ENCODE data around the gene SLC25A10. TPM values are rescaled to one million over a fixed set of nuclear protein-coding genes. Genes with fewer than 3 reads are reported as not detected.

Gene SLC25A10
- total RNA-seq, result 7.0 and 10.8 TPM in 2 replicates

GRCh38 chr17:81711814-81712467, at the start of gene SLC25A10:
TSS of gene SLC25A10 (plus strand) at chr17:81712284. CDS start at chr17:81712427, 143 bp downstream.

DNA sequence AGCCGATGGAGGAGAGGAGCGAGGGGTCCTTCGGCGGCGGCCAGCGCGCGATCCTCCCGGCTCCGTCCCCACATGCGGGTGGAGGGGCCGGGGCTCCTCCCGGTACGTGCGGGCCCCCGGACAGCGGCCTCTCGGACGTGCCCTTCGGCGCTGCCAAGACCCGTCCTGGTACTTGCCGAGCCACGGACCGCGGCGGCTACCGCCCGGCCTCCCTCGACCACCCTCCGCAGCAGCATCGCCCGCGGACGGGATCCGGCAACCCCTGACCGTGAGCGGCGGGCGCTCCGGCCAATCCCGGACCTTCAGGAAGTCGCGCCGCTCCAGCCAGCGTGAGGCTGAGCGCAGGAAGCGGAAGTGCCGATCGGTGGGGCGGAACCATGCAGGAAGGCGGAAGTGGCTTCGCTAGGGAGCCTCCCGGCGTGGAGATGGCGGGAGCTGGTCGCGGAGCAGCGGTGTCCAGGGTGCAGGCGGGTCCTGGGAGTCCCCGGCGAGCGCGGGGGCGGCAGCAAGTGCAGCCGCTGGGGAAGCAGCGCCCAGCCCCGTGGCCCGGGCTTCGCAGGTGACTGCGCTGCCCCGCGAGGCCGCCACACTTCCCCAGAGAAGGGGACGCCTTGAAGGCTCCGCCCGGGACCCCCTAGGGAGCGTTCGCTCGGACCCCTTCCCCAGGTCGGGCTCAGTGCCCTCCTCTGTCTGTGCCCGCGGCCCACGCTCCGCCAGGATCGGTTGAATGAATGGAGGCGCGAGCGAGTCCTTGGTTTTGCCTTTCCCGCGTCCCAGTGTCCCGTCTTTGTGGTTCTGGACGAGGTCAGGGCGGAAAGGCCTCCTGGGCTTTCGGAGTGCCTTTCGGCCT, 45.5 kb upstream of the SLC25A10 start, which contains the start of the genes CCDC137 and OXLD1:
TSS of gene CCDC137 (plus strand) at position 396 of the 850 bp plus-strand sequence. CDS start at position 426, 30 bp downstream.
TSS of gene OXLD1 (minus strand) at position 264 of the 850 bp plus-strand sequence. CDS start at position 236, 28 bp downstream.

GRCh38 chr17:81683584-81684441, 28.3 kb upstream of the SLC25A10 start, which contains the start of the genes ARL16 and HGS:
TSS of gene ARL16 (minus strand) at chr17:81683797. CDS start at chr17:81683753, 44 bp downstream.
TSS of gene HGS (plus strand) at chr17:81684011. CDS start at chr17:81684067, 56 bp downstream.

GRCh38 chr17:81702934-81703746, 8.9 kb upstream of the SLC25A10 start, which contains the start of gene MRPL12:
TSS of gene MRPL12 (plus strand) at chr17:81703367. CDS start at chr17:81703502, 135 bp downstream.

Other genes with a start within 250 kb of the SLC25A10 start
- 6,830 and 6,966 TPM in 2 replicates for gene ACTG1, start 199.5 kb upstream of the SLC25A10 start, total RNA-seq
- gene FSCN2, start 183.9 kb upstream of the SLC25A10 start, total RNA-seq, result 1.4 and 2.8 TPM in 2 replicates
- gene FAAP100, start 159.9 kb upstream of the SLC25A10 start, total RNA-seq, result 16.4 and 16.5 TPM in 2 replicates
- gene NPLOC4, start 75.2 kb upstream of the SLC25A10 start, total RNA-seq, result 67.3 and 72.5 TPM in 2 replicates
- gene TSPAN10, start 75.1 kb upstream of the SLC25A10 start, total RNA-seq, result 0.81 and 1.1 TPM in 2 replicates
- not detected in 2 replicates for gene PDE6G, start 55.7 kb upstream of the SLC25A10 start, total RNA-seq
- gene OXLD1, start 45.7 kb upstream of the SLC25A10 start, total RNA-seq, result 24.6 and 37.7 TPM in 2 replicates
- gene CCDC137, start 45.5 kb upstream of the SLC25A10 start, total RNA-seq, result 5.3 and 9.4 TPM in 2 replicates
- gene ARL16, start 28.5 kb upstream of the SLC25A10 start, total RNA-seq, result 25.1 and 42.8 TPM in 2 replicates
- gene HGS, start 28.3 kb upstream of the SLC25A10 start, total RNA-seq, result 78.3 and 91.3 TPM in 2 replicates
- gene MRPL12, start 8.9 kb upstream of the SLC25A10 start, total RNA-seq, result 5.2 and 6.3 TPM in 2 replicates
- gene GCGR, start 91.9 kb downstream of the SLC25A10 start, total RNA-seq, result not detected in 2 replicates
- 124 and 145 TPM in 2 replicates for gene MCRIP1, start 121.0 kb downstream of the SLC25A10 start, total RNA-seq
- not detected in 2 replicates for gene PPP1R27, start 122.8 kb downstream of the SLC25A10 start, total RNA-seq
- gene P4HB, start 148.3 kb downstream of the SLC25A10 start, total RNA-seq, result 1,018 and 1,063 TPM in 2 replicates
- 110 and 179 TPM in 2 replicates for gene ARHGDIA, start 159.1 kb downstream of the SLC25A10 start, total RNA-seq
- 109 and 156 TPM in 2 replicates for gene ALYREF, start 179.3 kb downstream of the SLC25A10 start, total RNA-seq
- 201 and 265 TPM in 2 replicates for gene ANAPC11, start 179.4 kb downstream of the SLC25A10 start, total RNA-seq
- 0.37 and 0.40 TPM in 2 replicates for gene NPB, start 190.0 kb downstream of the SLC25A10 start, total RNA-seq
- 55.0 and 60.2 TPM in 2 replicates for gene PCYT2, start 199.1 kb downstream of the SLC25A10 start, total RNA-seq
- 14.6 and 18.5 TPM in 2 replicates for gene SIRT7, start 205.9 kb downstream of the SLC25A10 start, total RNA-seq
- 17.0 and 17.3 TPM in 2 replicates for gene MAFG, start 215.5 kb downstream of the SLC25A10 start, total RNA-seq
- gene PYCR1, start 225.0 kb downstream of the SLC25A10 start, total RNA-seq, result 54.8 and 61.3 TPM in 2 replicates
- under 0.01 TPM in 1 of 2 replicates, not detected in the other for gene MYADML2, start 234.9 kb downstream of the SLC25A10 start, total RNA-seq
- under 0.01 TPM in 1 of 2 replicates, not detected in the other for gene NOTUM, start 248.9 kb downstream of the SLC25A10 start, total RNA-seq

Data from aortic smooth muscle cell (primary cell).